SU-DHL-6 (cell line): ENCODE results near the gene SLC19A3.

Source experiments
- H2AFZ ChIP-seq: fragments of 200-600 bp; sonication (generic); 2 replicates; pipeline ENCODE4 v1.6.1; 2014; ENCODE audit warnings: low read depth, mild to moderate bottlenecking, moderate library complexity, mixed read lengths, antibody characterized with exemption, low read length; ENCODE audit not compliant: severe bottlenecking
- H3F3A ChIP-seq: fragments of 200-600 bp; shearing (Covaris generic); 2 replicates; pipeline ENCODE4 v1.6.0; 2016; ENCODE audit warnings: antibody characterized with exemption, mild to moderate bottlenecking; ENCODE audit not compliant: insufficient read depth
- H3K27ac ChIP-seq: fragments of 200-600 bp; sonication (generic); 2 replicates; pipeline ENCODE4 v1.5.1; 2016; ENCODE audit warnings: low read depth, mild to moderate bottlenecking, low read length, moderate library complexity, mixed read lengths
- H3K27me3 ChIP-seq: fragments of 200-600 bp; sonication (generic), shearing (Covaris generic); 2 replicates; pipeline ENCODE4 v1.6.0; 2014; ENCODE audit warnings: mild to moderate bottlenecking, low read length
- H3K36me3 ChIP-seq: fragments of 200-600 bp; sonication (generic); 2 replicates; pipeline ENCODE4 v1.6.1; 2014; ENCODE audit warnings: mild to moderate bottlenecking, low read length, mixed read lengths
- H3K4me2 ChIP-seq: fragments of 300-600, 200-600 bp; shearing (Covaris generic), sonication (generic); 2 replicates; pipeline ENCODE4 v1.6.0; 2014; ENCODE audit warnings: low read length, low read depth, mild to moderate bottlenecking; ENCODE audit not compliant: poor library complexity, severe bottlenecking
- H3K4me3 ChIP-seq: fragments of 200-600 bp; sonication (generic); 2 replicates; pipeline ENCODE4 v1.5.1; 2014; ENCODE audit warnings: antibody characterized with exemption, low read length, mild to moderate bottlenecking, mixed read lengths; ENCODE audit not compliant: insufficient read depth, poor library complexity, severe bottlenecking
- H3K79me2 ChIP-seq: fragments of 200-600 bp; sonication (generic); 2 replicates; pipeline ENCODE4 v1.6.1; 2014; ENCODE audit warnings: mild to moderate bottlenecking, low read length, moderate library complexity; ENCODE audit not compliant: insufficient read depth
- H3K9ac ChIP-seq: fragments of 200-600 bp; sonication (generic); 2 replicates; pipeline ENCODE4 v1.7.0; 2014; ENCODE audit warnings: mild to moderate bottlenecking, low read length
- H3K9me2 ChIP-seq: fragments of 200-600 bp; sonication (generic); replicated peaks from 2 replicates; pipeline ENCODE4 v1.6.1; 2014; ENCODE audit warnings: low read length; ENCODE audit not compliant: insufficient read depth
- H3K9me3 ChIP-seq: fragments of 200-600 bp; sonication (generic); 2 replicates; pipeline ENCODE4 v1.6.1; 2014; ENCODE audit warnings: low read length, mixed read lengths; ENCODE audit not compliant: insufficient read depth
- H4K20me1 ChIP-seq: fragments of 200-600 bp; sonication (generic); 2 replicates; pipeline ENCODE4 v1.6.1; 2014; ENCODE audit warnings: low read depth, mild to moderate bottlenecking, antibody characterized with exemption, low read length, moderate library complexity, mixed read lengths
- EZH2phosphoT487 ChIP-seq: fragments of 200-600 bp; sonication (generic), shearing (Covaris generic); conservative IDR thresholded peaks from 2 replicates; pipeline ENCODE4 v1.6.1; 2018; ENCODE audit warnings: mild to moderate bottlenecking, antibody characterized with exemption, low read length, moderate library complexity, mixed read lengths
- TF ChIP-seq, protein P1 (sequence below): fragments of 200-600 bp; sonication (generic); IDR thresholded peaks from one replicate; pipeline ENCODE4 v1.5.1; 2017; ENCODE audit warnings: antibody characterized with exemption, mild to moderate bottlenecking, low read length, moderate library complexity; ENCODE audit not compliant: insufficient read depth, poor library complexity, severe bottlenecking

The SLC19A3 gene

DNA sequence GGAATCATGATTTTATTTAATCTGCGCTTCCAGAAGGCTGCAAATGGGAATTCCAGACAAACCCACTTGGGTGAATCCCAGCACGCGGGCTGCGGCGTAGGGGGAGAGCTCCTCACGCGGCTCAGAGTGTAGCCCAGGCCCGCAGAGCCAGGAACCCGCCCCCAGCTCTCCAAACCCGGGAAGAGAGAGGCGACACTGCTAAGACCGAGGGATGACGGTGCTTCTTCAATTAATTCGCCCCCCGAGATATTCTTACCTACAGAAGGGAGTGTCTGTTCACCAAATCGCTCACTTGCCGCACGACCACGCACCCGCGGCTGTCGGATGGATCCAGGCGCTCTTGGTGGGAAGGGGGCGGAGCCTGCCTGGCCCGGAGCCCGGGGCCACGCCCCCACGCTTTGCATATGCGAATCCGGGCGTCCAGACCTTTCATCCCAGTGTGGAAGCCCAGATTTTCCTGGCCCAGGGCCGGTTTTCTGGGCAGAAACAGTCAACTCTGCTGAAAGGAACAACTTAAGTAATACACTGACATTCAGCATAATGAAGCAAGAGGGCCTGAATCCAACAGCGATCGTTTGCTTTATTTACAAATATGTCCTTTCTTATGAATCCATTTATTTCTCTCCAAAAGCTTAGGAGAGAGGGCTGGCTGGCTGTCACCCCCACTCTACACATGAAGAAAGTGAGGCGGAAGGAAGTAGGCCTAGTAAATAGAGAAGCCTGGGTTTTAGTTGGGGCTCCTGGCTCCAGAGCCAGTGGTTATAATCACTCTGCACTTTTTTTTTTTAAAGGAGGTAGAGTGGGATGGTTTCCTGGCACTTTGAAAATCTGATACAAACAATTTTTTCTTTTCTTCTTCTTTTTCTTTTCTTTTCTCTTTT lies at the start of gene SLC19A3:
Gene SLC19A3 (minus strand): TSS at position 342 of the 881 bp plus-strand sequence. CDS start 15,710 bp downstream, outside the sequence.
- no peak within 1 kb of the TSS for H3K9ac ChIP-seq

GRCh38 chr2:227766373-227766883 lies 48.6 kb upstream of the SLC19A3 start:
- Histone ChIP-seq H3K27ac (no peak overlapping the region), H3K27me3 (no peaks in the 10 kb centered on the region), H2AFZ (no peak overlapping the region), H3K4me3 (no peak overlapping the region), H3K9ac (no peak overlapping the region), H3K9me2 (no peaks in the 10 kb centered on the region), H4K20me1 (no peaks in the 10 kb centered on the region), H3K36me3 (no peaks in the 10 kb centered on the region), H3K79me2 (no peaks in the 10 kb centered on the region), H3F3A (no peaks in the 10 kb centered on the region), H3K4me2 (no peak overlapping the region), H3K9me3 (no peaks in the 10 kb centered on the region)
- no peak for TF ChIP-seq EZH2phosphoT487
- TF ChIP-seq, protein P1, sequence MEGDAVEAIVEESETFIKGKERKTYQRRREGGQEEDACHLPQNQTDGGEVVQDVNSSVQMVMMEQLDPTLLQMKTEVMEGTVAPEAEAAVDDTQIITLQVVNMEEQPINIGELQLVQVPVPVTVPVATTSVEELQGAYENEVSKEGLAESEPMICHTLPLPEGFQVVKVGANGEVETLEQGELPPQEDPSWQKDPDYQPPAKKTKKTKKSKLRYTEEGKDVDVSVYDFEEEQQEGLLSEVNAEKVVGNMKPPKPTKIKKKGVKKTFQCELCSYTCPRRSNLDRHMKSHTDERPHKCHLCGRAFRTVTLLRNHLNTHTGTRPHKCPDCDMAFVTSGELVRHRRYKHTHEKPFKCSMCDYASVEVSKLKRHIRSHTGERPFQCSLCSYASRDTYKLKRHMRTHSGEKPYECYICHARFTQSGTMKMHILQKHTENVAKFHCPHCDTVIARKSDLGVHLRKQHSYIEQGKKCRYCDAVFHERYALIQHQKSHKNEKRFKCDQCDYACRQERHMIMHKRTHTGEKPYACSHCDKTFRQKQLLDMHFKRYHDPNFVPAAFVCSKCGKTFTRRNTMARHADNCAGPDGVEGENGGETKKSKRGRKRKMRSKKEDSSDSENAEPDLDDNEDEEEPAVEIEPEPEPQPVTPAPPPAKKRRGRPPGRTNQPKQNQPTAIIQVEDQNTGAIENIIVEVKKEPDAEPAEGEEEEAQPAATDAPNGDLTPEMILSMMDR = peak; percentile 71

More for the DNA sequence above, at the start of gene SLC19A3:
- TF ChIP-seq, protein P1 = no peak
- no peak for TF ChIP-seq EZH2phosphoT487
- H3K79me2 ChIP-seq = no peaks in the 10 kb centered on the region
- H3K4me2 ChIP-seq = no peak within 1 kb of the TSS
- H3F3A ChIP-seq = no peaks in the 10 kb centered on the region
- no peaks in the 10 kb centered on the region for H3K27me3 ChIP-seq
- H3K27ac ChIP-seq = no peak within 1 kb of the TSS
- H3K9me2 ChIP-seq = no peaks in the 10 kb centered on the region
- no peak within 1 kb of the TSS for H3K4me3 ChIP-seq
- H4K20me1 ChIP-seq = no peaks in the 10 kb centered on the region
- no peaks in the 10 kb centered on the region for H3K9me3 ChIP-seq
- H2AFZ ChIP-seq = no peak within 1 kb of the TSS
- H3K36me3 ChIP-seq = no peaks in the 10 kb centered on the region

- Histone ChIP-seq H3K9ac (no peak overlapping the region), H4K20me1 (no peaks in the 10 kb centered on the region), H3K79me2 (no peaks in the 10 kb centered on the region), H3K36me3 (no peaks in the 10 kb centered on the region), H3K9me2 (no peaks in the 10 kb centered on the region), H3F3A (no peaks in the 10 kb centered on the region), H3K4me2 (no peak overlapping the region), H3K9me3 (no peaks in the 10 kb centered on the region), H3K27ac (no peak overlapping the region), H3K27me3 (no peaks in the 10 kb centered on the region), H3K4me3 (no peak overlapping the region), H2AFZ (no peak overlapping the region)
- TF ChIP-seq, protein P1 = no peak
- no peak for TF ChIP-seq EZH2phosphoT487
Measured at GRCh38 chr2:227765788-227766372, 48.1 kb upstream of the SLC19A3 start.
